HFFc6 (cell line): ENCODE results near the gene SCN4A. TPM values are rescaled to one million over a fixed set of nuclear protein-coding genes. Genes with fewer than 3 reads are reported as not detected.

ENCODE experiments used
- DNase-seq: peaks from one replicate; pipeline ENCODE4 v3.0.0-alpha.2; 2018
- H3K27ac Mint-ChIP-seq: 2 replicates; pipeline ENCODE4 v1.8.0; 2020; ENCODE audit warnings: mild to moderate bottlenecking, mixed read lengths
- H3K27me3 Mint-ChIP-seq: 2 replicates; pipeline ENCODE4 v1.8.0; 2021; ENCODE audit warnings: mild to moderate bottlenecking, moderate library complexity, mixed read lengths; ENCODE audit not compliant: insufficient read depth
- H3K36me3 Mint-ChIP-seq: 2 replicates; pipeline ENCODE4 v1.8.0; 2021; ENCODE audit warnings: low read depth, mixed read lengths
- H3K4me1 Mint-ChIP-seq: 2 replicates; pipeline ENCODE4 v1.8.0; 2020; ENCODE audit warnings: low read depth, mixed read lengths
- H3K4me3 Mint-ChIP-seq: 2 replicates; pipeline ENCODE4 v1.8.0; 2020; ENCODE audit warnings: mild to moderate bottlenecking, moderate library complexity, mixed read lengths
- H3K9me3 Mint-ChIP-seq: 2 replicates; pipeline ENCODE4 v1.8.0; 2020; ENCODE audit warnings: mild to moderate bottlenecking, mixed read lengths
- CTCF ChIP-seq: fragments of 200-600 bp; sonication (generic); IDR thresholded peaks from 2 replicates; pipeline ENCODE4 v1.5.0; 2021; ENCODE audit warnings: antibody characterized with exemption, mild to moderate bottlenecking
- total RNA-seq, 6 experiments: library from RNA; stranded (reverse); fragmentation: NEBNext Ultra II Directional; extraction: Animal tissue kit (Norgen Biotek cat#: 25700); gene quantifications; 2 replicates in 1 of 6; 3 replicates in 5 of 6; pipeline ENCODE4 v1.2.3, GENCODE V29; 2021

The SCN4A gene
- total RNA-seq, 6 experiments from 2014 or later = not detected

DNA sequence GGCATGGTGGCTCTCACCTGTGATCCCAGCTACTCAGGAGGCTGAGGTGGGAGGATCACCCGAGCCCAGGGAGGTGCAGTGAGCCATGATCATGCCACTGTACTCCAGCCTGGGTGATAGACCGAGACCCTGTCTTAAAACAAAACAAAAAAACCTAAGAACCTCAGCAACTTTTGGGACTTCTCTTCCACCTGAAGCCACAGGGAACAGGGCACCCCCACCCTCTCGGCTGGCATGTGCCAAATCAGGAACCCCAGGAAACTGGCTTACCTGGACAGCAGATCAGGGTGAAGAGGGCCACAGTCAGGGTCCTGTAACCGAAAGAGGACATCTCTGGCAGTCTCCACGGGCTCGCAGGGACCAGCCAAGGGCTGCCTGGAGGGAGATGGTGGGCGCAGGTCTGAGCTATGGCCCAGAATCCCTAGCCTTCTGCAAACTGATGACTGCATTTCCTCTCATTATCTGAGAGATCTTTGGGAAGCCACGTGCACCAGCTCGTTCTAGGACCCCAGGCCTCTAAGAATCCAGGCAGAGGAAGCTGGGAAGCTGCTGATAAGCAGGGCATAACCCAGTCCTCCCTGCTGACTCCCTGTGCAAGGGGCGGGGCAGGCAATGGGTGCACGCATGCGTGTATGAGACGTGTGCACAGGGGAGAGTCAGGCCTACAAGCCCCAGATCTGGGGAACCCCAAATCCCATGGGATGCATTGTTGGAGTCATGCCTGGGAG, 33.8 kb upstream of the SCN4A start:
- no peak overlapping the region for H3K27ac Mint-ChIP-seq
- no peaks in the 10 kb centered on the region; the same call in 1 of the 2 replicates for H3K27me3 Mint-ChIP-seq
- no peak overlapping the region for H3K4me3 Mint-ChIP-seq
- no peaks in the 10 kb centered on the region for H3K9me3 Mint-ChIP-seq
- H3K4me1 Mint-ChIP-seq = peaks cover 49% of the 10 kb centered on the region
- no peak for DNase-seq
- TF ChIP-seq CTCF = no peak
- H3K36me3 Mint-ChIP-seq = no peaks in the 10 kb centered on the region; the same call in 1 of the 2 replicates

- H3K27me3 Mint-ChIP-seq = no peaks in the 10 kb centered on the region; the same call in 1 of the 2 replicates
- no peaks in the 10 kb centered on the region; the same call in 1 of the 2 replicates for H3K36me3 Mint-ChIP-seq
- H3K27ac Mint-ChIP-seq = no peak overlapping the region
- no peak for DNase-seq
- H3K4me3 Mint-ChIP-seq = no peak overlapping the region; the same call in 1 of the 2 replicates
- peaks cover 49% of the 10 kb centered on the region for H3K4me1 Mint-ChIP-seq
- H3K9me3 Mint-ChIP-seq = no peaks in the 10 kb centered on the region
- no peak for TF ChIP-seq CTCF
Observed at GRCh38 chr17:64005734-64006167, 33.0 kb upstream of the SCN4A start.

DNA sequence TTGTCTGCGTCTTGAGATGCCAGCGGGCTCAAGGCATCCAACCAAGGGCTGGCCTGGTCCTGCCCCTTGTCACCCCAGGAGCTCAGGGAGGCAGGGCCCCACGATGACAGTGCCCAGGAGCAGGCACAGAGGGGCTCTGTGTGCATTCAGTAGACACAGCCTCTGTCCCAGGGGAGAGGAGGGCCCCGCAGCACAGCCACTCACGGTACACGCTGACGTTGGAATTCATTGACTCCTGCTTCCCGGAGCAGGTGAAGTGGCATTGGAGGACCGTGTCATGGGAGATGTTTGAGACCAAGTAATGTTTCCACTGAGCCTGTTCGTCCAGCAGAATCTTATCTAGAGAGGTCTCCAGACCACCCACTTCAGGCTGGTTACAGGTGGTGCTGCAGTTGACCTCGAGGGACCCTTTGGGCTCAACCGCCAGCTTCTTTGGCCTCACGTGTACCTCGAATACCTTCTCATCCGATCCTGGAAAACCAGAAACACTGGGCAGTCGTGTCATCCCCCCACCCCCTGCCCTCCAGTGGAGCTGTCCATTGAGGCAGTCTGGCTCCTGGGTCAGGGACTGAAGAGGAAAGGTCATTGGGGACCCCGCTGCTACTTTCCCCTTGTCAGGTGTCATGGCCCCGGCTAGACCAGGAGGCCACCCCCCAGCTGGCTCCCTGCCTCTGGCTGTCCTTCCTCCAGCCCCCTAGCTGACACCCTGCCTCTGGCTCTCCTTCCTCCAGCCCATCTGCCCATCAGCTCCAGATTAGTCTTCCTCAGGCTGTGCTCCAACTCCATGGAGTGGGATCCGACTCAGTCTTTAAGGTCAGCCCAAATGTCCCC, 32.4 kb upstream of the SCN4A start:
- H3K36me3 Mint-ChIP-seq = no peaks in the 10 kb centered on the region; the same call in 1 of the 2 replicates
- no peaks in the 10 kb centered on the region for H3K9me3 Mint-ChIP-seq
- DNase-seq = no peak
- peaks cover 3% of the 10 kb centered on the region for H3K27me3 Mint-ChIP-seq
- no peak overlapping the region for H3K27ac Mint-ChIP-seq
- peaks cover 47% of the 10 kb centered on the region for H3K4me1 Mint-ChIP-seq
- H3K4me3 Mint-ChIP-seq = no peak overlapping the region; the same call in 1 of the 2 replicates
- TF ChIP-seq CTCF = no peak

DNA sequence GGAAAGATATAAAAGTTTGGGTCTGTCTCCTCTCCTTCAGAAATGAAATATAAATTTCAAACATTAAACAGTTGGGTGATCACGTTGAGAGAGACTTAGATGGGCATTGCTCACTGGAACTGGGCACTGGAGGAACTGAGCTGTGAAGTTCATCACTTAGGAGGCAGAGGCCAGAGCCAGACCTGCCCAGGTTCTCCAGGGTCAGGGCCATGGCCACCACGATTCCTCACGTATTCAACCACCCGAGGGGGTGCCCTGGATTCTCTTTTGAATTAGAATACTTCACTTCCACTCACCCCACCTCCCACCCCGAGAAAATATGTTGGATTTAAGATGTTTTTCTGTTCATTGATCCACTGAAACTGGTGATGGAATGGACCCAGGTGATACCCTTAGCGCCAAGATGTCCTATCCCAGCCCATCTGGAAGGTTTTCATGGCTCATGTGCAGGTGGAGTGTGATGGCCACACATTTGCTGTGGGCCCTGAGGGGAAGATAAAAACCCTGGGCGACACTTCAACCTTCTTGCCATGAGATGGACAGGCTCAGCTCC, 31.6 kb upstream of the SCN4A start:
- Mint-ChIP-seq H3K9me3 (no peaks in the 10 kb centered on the region), H3K36me3 (no peaks in the 10 kb centered on the region), H3K4me1 (peaks cover 39% of the 10 kb centered on the region), H3K4me3 (no peak overlapping the region), H3K27me3 (peaks cover 4% of the 10 kb centered on the region), H3K27ac (no peak overlapping the region)
- DNase-seq = no peak
- TF ChIP-seq CTCF = no peak

- Mint-ChIP-seq H3K36me3 (no peaks in the 10 kb centered on the region), H3K27me3 (peaks cover 9% of the 10 kb centered on the region), H3K27ac (no peak overlapping the region), H3K4me3 (no peak overlapping the region), H3K9me3 (no peaks in the 10 kb centered on the region), H3K4me1 (peaks cover 32% of the 10 kb centered on the region)
- no peak for TF ChIP-seq CTCF
- no peak for DNase-seq
Observed at GRCh38 chr17:64003526-64004121, 30.9 kb upstream of the SCN4A start.
